GM10266 (cell line): ENCODE data around the gene DPPA2.

Experiments used
- DNase-seq: peaks from one replicate; pipeline ENCODE4 v3.0.0; 2012; ENCODE audit errors: extremely low spot score
- CTCF ChIP-seq: IDR thresholded peaks from 2 replicates; pipeline ENCODE4 v1.5.1; 2012; ENCODE audit warnings: mild to moderate bottlenecking, low read depth; ENCODE audit not compliant: control insufficient read depth, insufficient read depth; ENCODE audit errors: missing control alignments

The DPPA2 gene

DNA sequence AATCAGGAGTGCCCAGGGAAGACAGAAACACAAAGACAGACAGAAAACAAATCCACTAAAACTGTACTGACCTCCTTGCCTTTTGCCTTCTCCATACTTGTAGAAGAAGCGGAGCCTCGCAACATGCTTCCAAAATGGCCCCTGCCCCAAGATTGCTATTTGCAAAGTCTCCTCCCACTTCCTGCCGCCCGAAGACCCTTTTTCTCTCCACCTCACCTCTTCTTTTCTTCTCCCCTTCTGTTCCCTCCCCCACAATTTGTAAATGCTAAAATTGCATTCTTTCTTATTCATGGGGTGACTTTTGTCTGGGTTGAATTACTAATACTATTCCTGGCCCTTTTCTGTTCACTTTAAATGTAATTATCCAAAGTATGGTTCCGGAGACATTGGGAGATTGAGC lies 21.1 kb upstream of the DPPA2 start, which contains the start of gene DPPA4:
Gene DPPA4 (minus strand): TSS at position 154 of the 400 bp plus-strand sequence. CDS start 29 bp downstream, at position 125.
- TF ChIP-seq CTCF, result no peak
- DNase-seq, result no peak

GRCh38 chr3:109336291-109336861 lies 20.1 kb upstream of the DPPA2 start:
- no peak for DNase-seq
- no peak for TF ChIP-seq CTCF

DNA sequence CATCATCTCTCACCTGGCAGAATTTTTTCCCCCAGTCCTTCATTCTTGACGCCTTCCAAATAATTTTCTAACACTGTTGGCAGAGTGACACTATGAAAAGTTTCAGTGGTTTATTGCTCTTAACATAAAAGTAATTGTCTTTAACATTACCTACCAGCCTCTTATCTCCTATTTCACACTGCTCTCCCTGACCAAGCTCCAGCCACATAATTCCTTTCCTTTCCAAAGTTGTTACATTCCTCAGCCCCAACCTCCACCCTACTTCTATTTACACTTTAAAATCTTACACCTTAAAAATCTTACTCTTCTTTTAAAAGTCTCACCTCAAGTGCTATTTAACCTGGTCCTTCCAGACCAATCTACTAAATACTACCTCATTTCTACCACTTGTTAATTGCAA lies 18.3 kb upstream of the DPPA2 start:
- no peak for TF ChIP-seq CTCF
- no peak for DNase-seq

DNA sequence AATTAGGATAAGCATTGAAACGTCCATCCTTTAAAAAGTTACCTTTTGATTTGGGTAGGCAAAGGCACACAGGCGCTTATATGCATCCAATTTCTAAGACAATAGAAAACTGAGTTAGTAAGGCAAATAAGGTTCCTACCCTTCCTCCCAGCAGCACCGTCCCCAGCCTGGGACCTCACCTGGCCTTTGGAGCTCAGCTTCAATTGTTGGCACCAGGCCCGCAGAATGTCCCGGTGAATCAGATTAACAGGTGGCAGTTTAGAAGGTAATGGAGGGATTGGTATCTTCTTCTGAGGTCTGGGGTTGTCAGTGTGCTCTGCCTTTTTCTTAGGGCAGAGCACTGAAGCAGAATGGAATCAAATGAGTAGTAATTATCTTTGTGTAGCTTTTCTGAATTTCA lies 15.4 kb upstream of the DPPA2 start:
- DNase-seq, result no peak
- no peak for TF ChIP-seq CTCF

- TF ChIP-seq CTCF, result no peak
- no peak for DNase-seq
Observed at GRCh38 chr3:109330405-109330804, 14.1 kb upstream of the DPPA2 start.

DNA sequence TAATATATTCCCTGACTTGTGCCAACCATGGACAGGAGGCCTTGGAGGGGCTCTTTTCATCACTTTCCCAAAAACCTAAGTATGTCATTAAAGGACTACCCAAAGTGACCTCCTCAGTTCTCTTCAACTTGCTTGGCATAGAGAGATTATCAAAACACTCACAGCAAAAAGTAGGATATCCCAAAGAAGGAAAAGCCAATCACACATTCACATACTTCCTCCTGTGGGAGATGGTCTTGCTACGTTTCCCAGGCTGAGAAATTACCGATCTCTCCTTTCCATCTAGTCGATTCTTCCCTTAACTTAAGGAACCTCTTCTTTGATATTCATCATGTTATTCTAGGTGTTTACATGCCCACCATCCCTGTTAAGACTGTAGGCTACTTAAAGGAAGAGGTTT lies 11.9 kb upstream of the DPPA2 start:
- DNase-seq, result no peak
- no peak for TF ChIP-seq CTCF

GRCh38 chr3:109325657-109326056 lies 9.3 kb upstream of the DPPA2 start:
- DNase-seq, result no peak
- no peak for TF ChIP-seq CTCF
